ENCODE results near the gene AKR1C3.

The AKR1C3 gene

GRCh38 chr10:5146920-5147254, 52.7 kb downstream of the AKR1C3 start:
- TF ChIP-seq PPARA (CRISPR knock-in tag; IDR thresholded peaks at IDR 0.05; ENCODE audit: borderline replicate concordance) (no peak), ARNTL (CRISPR knock-in tag; IDR thresholded peaks at IDR 0.05; ENCODE audit: borderline replicate concordance, low read depth) (no peak), ZC3H10 (CRISPR knock-in tag; IDR thresholded peaks at IDR 0.05) (no peak), GLIS3 (CRISPR knock-in tag; IDR thresholded peaks at IDR 0.05) (no peak), POU6F1 (CRISPR knock-in tag; IDR thresholded peaks at IDR 0.05; ENCODE audit: borderline replicate concordance, low read depth) (no peak), ZFP3 (CRISPR knock-in tag; IDR thresholded peaks at IDR 0.05) (no peak), SNAI2 (CRISPR knock-in tag; IDR thresholded peaks at IDR 0.05) (no peak), ISL1 (CRISPR knock-in tag; IDR thresholded peaks at IDR 0.05) (no peak), BACH2 (CRISPR knock-in tag; IDR thresholded peaks at IDR 0.05; ENCODE audit: borderline replicate concordance) (no peak), TCF4 (CRISPR knock-in tag; IDR thresholded peaks at IDR 0.05; ENCODE audit: borderline replicate concordance) (no peak)
- no peak for ATAC-seq

GRCh38 chr10:5147255-5147980, 53.2 kb downstream of the AKR1C3 start:
- ATAC-seq = no peak
- TF ChIP-seq ZFP30 (CRISPR knock-in tag; IDR thresholded peaks at IDR 0.05) = no peak

- ATAC-seq = no peak
- no peak for TF ChIP-seq OSR1 (CRISPR knock-in tag; IDR thresholded peaks at IDR 0.05)
- TF ChIP-seq CSDC2 (CRISPR knock-in tag; IDR thresholded peaks at IDR 0.05) = no peak
- no peak for TF ChIP-seq ZFP3 (CRISPR knock-in tag; IDR thresholded peaks at IDR 0.05)
- no peak for TF ChIP-seq TCF4 (CRISPR knock-in tag; IDR thresholded peaks at IDR 0.05; ENCODE audit: borderline replicate concordance)
- no peak for TF ChIP-seq ZNF565 (CRISPR knock-in tag; conservative IDR thresholded peaks at IDR 0.05; ENCODE audit: low read depth)
These were observed 53.9 kb downstream of the AKR1C3 start for GRCh38 chr10:5147981-5148677.

GRCh38 chr10:5148678-5149032, 54.4 kb downstream of the AKR1C3 start:
- ATAC-seq = no peak
- TF ChIP-seq ZC3H10 (CRISPR knock-in tag; IDR thresholded peaks at IDR 0.05) (no peak), ISL1 (CRISPR knock-in tag; IDR thresholded peaks at IDR 0.05) (no peak), PPARA (CRISPR knock-in tag; IDR thresholded peaks at IDR 0.05; ENCODE audit: borderline replicate concordance) (no peak), POU6F1 (CRISPR knock-in tag; IDR thresholded peaks at IDR 0.05; ENCODE audit: borderline replicate concordance, low read depth) (no peak), CSDC2 (CRISPR knock-in tag; IDR thresholded peaks at IDR 0.05) (no peak), TCF4 (CRISPR knock-in tag; IDR thresholded peaks at IDR 0.05; ENCODE audit: borderline replicate concordance) (no peak), ZFP3 (CRISPR knock-in tag; IDR thresholded peaks at IDR 0.05) (no peak), OSR1 (CRISPR knock-in tag; IDR thresholded peaks at IDR 0.05) (no peak), ZFP30 (CRISPR knock-in tag; IDR thresholded peaks at IDR 0.05) (no peak), TSHZ2 (CRISPR knock-in tag; IDR thresholded peaks at IDR 0.05) (no peak), ZNF565 (CRISPR knock-in tag; conservative IDR thresholded peaks at IDR 0.05; ENCODE audit: low read depth) (no peak)

- ATAC-seq = no peak
- TF ChIP-seq ESRRG (CRISPR knock-in tag; IDR thresholded peaks at IDR 0.05) (no peak), POU6F1 (CRISPR knock-in tag; IDR thresholded peaks at IDR 0.05; ENCODE audit: borderline replicate concordance, low read depth) (no peak), TOX (CRISPR knock-in tag; IDR thresholded peaks at IDR 0.05; ENCODE audit: borderline replicate concordance) (no peak), OSR1 (CRISPR knock-in tag; IDR thresholded peaks at IDR 0.05) (no peak), ARNTL (CRISPR knock-in tag; IDR thresholded peaks at IDR 0.05; ENCODE audit: borderline replicate concordance, low read depth) (no peak), ZNF565 (CRISPR knock-in tag; conservative IDR thresholded peaks at IDR 0.05; ENCODE audit: low read depth) (no peak), ZFP3 (CRISPR knock-in tag; IDR thresholded peaks at IDR 0.05) (no peak), TCF4 (CRISPR knock-in tag; IDR thresholded peaks at IDR 0.05; ENCODE audit: borderline replicate concordance) (no peak), CSRNP3 (CRISPR knock-in tag; IDR thresholded peaks at IDR 0.05) (no peak), ZC3H10 (CRISPR knock-in tag; IDR thresholded peaks at IDR 0.05) (no peak)
These were observed 56.9 kb downstream of the AKR1C3 start for GRCh38 chr10:5151076-5151475.

Measured in SK-N-SH treated with all-trans-retinoic acid at 6 μM for 48 hours (cell line).